Measurements from ENCODE around the gene RBCK1.
"Not testable (repeated sequence)": the region's sequence is repeated elsewhere in the genome, so short reads cannot be mapped to it uniquely, and the experiment has no call there.

DNA sequence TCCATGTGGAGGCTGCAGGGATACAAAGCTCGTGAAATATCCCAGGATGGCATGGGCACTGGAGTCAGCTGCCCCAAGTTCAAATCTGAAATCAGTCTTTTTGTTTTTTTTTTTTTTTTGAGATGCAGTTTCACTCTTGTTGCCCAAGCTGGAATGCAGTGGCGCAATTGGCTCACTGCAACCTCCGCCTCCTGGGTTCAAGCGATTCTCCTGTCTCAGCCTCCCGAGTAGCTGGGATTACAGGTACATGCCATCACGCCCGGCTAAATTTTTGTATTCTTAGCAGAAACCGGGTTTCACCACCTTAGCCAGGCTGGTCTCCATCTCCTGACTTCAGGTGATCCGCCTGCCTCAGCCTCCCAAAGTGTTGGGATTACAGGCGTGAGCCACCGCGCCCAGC, 30.5 kb upstream of the RBCK1 start:
- TF ChIP-seq, protein P1, sequence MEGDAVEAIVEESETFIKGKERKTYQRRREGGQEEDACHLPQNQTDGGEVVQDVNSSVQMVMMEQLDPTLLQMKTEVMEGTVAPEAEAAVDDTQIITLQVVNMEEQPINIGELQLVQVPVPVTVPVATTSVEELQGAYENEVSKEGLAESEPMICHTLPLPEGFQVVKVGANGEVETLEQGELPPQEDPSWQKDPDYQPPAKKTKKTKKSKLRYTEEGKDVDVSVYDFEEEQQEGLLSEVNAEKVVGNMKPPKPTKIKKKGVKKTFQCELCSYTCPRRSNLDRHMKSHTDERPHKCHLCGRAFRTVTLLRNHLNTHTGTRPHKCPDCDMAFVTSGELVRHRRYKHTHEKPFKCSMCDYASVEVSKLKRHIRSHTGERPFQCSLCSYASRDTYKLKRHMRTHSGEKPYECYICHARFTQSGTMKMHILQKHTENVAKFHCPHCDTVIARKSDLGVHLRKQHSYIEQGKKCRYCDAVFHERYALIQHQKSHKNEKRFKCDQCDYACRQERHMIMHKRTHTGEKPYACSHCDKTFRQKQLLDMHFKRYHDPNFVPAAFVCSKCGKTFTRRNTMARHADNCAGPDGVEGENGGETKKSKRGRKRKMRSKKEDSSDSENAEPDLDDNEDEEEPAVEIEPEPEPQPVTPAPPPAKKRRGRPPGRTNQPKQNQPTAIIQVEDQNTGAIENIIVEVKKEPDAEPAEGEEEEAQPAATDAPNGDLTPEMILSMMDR (IDR thresholded peaks at IDR 0.05; ENCODE audit: low read length): not testable (repeated sequence)
- TF ChIP-seq EZH2 (optimal IDR thresholded peaks at IDR 0.05; ENCODE audit: low read depth, low read length): not testable (repeated sequence)
